HepG2 (cell line): ENCODE results near the gene MADD. TPM values are rescaled to one million over a fixed set of nuclear protein-coding genes. Genes with fewer than 3 reads are reported as not detected.

Experiments
- AKAP8 ChIP-seq: sonication (generic); formaldehyde crosslinking; IDR thresholded peaks from 2 replicates; pipeline ENCODE4 v1.5.1; 2020; ENCODE audit warnings: mild to moderate bottlenecking, missing genetic modification reagents
- ETV5 ChIP-seq: IDR thresholded peaks from 2 replicates; pipeline ENCODE4 v1.6.1; 2018; ENCODE audit warnings: missing biosample characterization, missing genetic modification reagents, inconsistent platforms, borderline replicate concordance
- HDAC1 ChIP-seq: sonication (generic); formaldehyde crosslinking; IDR thresholded peaks from 2 replicates; pipeline ENCODE4 v1.5.1; 2020; ENCODE audit warnings: mild to moderate bottlenecking, missing genetic modification reagents
- HHEX ChIP-seq: IDR thresholded peaks from 2 replicates; pipeline ENCODE4 v1.6.1; 2016; ENCODE audit warnings: control low read depth
- NFIC ChIP-seq: IDR thresholded peaks from 2 replicates; pipeline ENCODE4 v1.6.1; 2012; ENCODE audit warnings: mild to moderate bottlenecking, low read length, inconsistent platforms
- polyA plus RNA-seq, 8 experiments: library from polyadenylated mRNA; depleted of rRNA in 3 of 8; stranded (reverse) in 7 of 8; unstranded in 1 of 8; fragments of >200 nt; fragmentation: Illumina TruSeq in 4 of 8; extraction: Trizol in 4 of 8; gene quantifications; 2 replicates each; pipeline versions ENCODE4 v1.2.1 to v1.2.3, GENCODE V29; 2011 to 2016; ENCODE audit warnings: low read depth in 4 of 8, missing spikeins in 1 of 8, mixed read lengths in 1 of 8; ENCODE audit not compliant: insufficient read depth in 1 of 8
- total RNA-seq, 5 experiments: library from RNA; depleted of rRNA; stranded (reverse); fragments of >200 nt; fragmentation: Illumina TruSeq; extraction: Trizol; gene quantifications; 2 replicates each; pipeline ENCODE4 v1.2.3, GENCODE V29; 2016; ENCODE audit warnings: low read depth in 1 of 5
- TF ChIP-seq, protein P1 (sequence below): sonication (generic); formaldehyde crosslinking; IDR thresholded peaks from 2 replicates; pipeline ENCODE4 v1.4.0; 2020; ENCODE audit warnings: missing genetic modification reagents, borderline replicate concordance
- TF ChIP-seq, protein P2 (sequence below): sonication (generic); formaldehyde crosslinking; IDR thresholded peaks from 2 replicates; pipeline ENCODE4 v1.4.0; 2020; ENCODE audit warnings: mild to moderate bottlenecking, missing genetic modification reagents, borderline replicate concordance
- TF ChIP-seq, protein P3 (sequence below): sonication (generic); formaldehyde crosslinking; IDR thresholded peaks from 2 replicates; pipeline ENCODE4 v1.5.1; 2020; ENCODE audit warnings: mild to moderate bottlenecking, missing genetic modification reagents, borderline replicate concordance
- TF ChIP-seq, protein P4 (sequence below): IDR thresholded peaks from 2 replicates; pipeline ENCODE4 v1.4.0; 2020; ENCODE audit warnings: mild to moderate bottlenecking, missing genetic modification reagents

Gene MADD
- total and polyA plus RNA-seq, 2 of the 13 experiments (the other 11 are each of a cell fraction or from before 2014, with no cell fraction given), result 18.0 to 29.2 TPM

DNA sequence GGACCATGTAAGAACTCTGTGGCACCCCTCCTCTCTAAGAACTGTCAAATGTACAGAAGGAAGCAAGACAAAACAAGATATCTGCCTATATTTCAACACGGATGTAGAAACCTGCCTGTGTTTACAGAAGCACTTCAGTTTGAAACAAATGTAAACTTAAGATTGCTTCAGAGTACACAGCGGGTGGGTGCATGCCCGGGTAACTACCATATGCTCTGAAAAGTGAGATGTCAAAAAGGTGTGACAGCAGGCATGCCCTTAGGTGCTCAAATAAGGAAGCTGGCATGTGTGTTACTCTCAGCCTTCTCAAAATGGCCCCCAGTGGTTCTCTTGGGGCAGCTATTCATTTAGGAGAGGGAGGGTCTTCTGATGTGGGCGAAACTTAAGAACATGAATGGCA is 26.5 kb upstream of the MADD start (continued):
- TF ChIP-seq, protein P1, sequence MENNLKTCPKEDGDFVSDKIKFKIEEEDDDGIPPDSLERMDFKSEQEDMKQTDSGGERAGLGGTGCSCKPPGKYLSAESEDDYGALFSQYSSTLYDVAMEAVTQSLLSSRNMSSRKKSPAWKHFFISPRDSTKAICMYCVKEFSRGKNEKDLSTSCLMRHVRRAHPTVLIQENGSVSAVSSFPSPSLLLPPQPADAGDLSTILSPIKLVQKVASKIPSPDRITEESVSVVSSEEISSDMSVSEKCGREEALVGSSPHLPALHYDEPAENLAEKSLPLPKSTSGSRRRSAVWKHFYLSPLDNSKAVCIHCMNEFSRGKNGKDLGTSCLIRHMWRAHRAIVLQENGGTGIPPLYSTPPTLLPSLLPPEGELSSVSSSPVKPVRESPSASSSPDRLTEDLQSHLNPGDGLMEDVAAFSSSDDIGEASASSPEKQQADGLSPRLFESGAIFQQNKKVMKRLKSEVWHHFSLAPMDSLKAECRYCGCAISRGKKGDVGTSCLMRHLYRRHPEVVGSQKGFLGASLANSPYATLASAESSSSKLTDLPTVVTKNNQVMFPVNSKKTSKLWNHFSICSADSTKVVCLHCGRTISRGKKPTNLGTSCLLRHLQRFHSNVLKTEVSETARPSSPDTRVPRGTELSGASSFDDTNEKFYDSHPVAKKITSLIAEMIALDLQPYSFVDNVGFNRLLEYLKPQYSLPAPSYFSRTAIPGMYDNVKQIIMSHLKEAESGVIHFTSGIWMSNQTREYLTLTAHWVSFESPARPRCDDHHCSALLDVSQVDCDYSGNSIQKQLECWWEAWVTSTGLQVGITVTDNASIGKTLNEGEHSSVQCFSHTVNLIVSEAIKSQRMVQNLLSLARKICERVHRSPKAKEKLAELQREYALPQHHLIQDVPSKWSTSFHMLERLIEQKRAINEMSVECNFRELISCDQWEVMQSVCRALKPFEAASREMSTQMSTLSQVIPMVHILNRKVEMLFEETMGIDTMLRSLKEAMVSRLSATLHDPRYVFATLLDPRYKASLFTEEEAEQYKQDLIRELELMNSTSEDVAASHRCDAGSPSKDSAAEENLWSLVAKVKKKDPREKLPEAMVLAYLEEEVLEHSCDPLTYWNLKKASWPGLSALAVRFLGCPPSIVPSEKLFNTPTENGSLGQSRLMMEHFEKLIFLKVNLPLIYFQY (CRISPR knock-in tag), result no peak
- TF ChIP-seq HHEX (CRISPR knock-in tag) (0 out of 2 replicates have a peak, but pooled peaks have one; percentile 40), AKAP8 (no peak), HDAC1 (CRISPR knock-in tag) (0 out of 2 replicates have a peak, but pooled peaks have one; percentile 58), ETV5 (peak; percentile 39; the same call in 1 of the 2 replicates), NFIC (0 out of 2 replicates have a peak, but pooled peaks have one; percentile 24)
- TF ChIP-seq, protein P2, sequence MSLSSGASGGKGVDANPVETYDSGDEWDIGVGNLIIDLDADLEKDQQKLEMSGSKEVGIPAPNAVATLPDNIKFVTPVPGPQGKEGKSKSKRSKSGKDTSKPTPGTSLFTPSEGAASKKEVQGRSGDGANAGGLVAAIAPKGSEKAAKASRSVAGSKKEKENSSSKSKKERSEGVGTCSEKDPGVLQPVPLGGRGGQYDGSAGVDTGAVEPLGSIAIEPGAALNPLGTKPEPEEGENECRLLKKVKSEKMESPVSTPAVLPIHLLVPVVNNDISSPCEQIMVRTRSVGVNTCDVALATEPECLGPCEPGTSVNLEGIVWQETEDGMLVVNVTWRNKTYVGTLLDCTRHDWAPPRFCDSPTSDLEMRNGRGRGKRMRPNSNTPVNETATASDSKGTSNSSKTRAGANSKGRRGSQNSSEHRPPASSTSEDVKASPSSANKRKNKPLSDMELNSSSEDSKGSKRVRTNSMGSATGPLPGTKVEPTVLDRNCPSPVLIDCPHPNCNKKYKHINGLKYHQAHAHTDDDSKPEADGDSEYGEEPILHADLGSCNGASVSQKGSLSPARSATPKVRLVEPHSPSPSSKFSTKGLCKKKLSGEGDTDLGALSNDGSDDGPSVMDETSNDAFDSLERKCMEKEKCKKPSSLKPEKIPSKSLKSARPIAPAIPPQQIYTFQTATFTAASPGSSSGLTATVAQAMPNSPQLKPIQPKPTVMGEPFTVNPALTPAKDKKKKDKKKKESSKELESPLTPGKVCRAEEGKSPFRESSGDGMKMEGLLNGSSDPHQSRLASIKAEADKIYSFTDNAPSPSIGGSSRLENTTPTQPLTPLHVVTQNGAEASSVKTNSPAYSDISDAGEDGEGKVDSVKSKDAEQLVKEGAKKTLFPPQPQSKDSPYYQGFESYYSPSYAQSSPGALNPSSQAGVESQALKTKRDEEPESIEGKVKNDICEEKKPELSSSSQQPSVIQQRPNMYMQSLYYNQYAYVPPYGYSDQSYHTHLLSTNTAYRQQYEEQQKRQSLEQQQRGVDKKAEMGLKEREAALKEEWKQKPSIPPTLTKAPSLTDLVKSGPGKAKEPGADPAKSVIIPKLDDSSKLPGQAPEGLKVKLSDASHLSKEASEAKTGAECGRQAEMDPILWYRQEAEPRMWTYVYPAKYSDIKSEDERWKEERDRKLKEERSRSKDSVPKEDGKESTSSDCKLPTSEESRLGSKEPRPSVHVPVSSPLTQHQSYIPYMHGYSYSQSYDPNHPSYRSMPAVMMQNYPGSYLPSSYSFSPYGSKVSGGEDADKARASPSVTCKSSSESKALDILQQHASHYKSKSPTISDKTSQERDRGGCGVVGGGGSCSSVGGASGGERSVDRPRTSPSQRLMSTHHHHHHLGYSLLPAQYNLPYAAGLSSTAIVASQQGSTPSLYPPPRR (CRISPR knock-in tag), result peak; percentile 22; the same call in 1 of the 2 replicates
- TF ChIP-seq, protein P3, sequence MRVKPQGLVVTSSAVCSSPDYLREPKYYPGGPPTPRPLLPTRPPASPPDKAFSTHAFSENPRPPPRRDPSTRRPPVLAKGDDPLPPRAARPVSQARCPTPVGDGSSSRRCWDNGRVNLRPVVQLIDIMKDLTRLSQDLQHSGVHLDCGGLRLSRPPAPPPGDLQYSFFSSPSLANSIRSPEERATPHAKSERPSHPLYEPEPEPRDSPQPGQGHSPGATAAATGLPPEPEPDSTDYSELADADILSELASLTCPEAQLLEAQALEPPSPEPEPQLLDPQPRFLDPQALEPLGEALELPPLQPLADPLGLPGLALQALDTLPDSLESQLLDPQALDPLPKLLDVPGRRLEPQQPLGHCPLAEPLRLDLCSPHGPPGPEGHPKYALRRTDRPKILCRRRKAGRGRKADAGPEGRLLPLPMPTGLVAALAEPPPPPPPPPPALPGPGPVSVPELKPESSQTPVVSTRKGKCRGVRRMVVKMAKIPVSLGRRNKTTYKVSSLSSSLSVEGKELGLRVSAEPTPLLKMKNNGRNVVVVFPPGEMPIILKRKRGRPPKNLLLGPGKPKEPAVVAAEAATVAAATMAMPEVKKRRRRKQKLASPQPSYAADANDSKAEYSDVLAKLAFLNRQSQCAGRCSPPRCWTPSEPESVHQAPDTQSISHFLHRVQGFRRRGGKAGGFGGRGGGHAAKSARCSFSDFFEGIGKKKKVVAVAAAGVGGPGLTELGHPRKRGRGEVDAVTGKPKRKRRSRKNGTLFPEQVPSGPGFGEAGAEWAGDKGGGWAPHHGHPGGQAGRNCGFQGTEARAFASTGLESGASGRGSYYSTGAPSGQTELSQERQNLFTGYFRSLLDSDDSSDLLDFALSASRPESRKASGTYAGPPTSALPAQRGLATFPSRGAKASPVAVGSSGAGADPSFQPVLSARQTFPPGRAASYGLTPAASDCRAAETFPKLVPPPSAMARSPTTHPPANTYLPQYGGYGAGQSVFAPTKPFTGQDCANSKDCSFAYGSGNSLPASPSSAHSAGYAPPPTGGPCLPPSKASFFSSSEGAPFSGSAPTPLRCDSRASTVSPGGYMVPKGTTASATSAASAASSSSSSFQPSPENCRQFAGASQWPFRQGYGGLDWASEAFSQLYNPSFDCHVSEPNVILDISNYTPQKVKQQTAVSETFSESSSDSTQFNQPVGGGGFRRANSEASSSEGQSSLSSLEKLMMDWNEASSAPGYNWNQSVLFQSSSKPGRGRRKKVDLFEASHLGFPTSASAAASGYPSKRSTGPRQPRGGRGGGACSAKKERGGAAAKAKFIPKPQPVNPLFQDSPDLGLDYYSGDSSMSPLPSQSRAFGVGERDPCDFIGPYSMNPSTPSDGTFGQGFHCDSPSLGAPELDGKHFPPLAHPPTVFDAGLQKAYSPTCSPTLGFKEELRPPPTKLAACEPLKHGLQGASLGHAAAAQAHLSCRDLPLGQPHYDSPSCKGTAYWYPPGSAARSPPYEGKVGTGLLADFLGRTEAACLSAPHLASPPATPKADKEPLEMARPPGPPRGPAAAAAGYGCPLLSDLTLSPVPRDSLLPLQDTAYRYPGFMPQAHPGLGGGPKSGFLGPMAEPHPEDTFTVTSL (CRISPR knock-in tag), result peak; percentile 69; the same call in 1 of the 2 replicates
- TF ChIP-seq, protein P4, sequence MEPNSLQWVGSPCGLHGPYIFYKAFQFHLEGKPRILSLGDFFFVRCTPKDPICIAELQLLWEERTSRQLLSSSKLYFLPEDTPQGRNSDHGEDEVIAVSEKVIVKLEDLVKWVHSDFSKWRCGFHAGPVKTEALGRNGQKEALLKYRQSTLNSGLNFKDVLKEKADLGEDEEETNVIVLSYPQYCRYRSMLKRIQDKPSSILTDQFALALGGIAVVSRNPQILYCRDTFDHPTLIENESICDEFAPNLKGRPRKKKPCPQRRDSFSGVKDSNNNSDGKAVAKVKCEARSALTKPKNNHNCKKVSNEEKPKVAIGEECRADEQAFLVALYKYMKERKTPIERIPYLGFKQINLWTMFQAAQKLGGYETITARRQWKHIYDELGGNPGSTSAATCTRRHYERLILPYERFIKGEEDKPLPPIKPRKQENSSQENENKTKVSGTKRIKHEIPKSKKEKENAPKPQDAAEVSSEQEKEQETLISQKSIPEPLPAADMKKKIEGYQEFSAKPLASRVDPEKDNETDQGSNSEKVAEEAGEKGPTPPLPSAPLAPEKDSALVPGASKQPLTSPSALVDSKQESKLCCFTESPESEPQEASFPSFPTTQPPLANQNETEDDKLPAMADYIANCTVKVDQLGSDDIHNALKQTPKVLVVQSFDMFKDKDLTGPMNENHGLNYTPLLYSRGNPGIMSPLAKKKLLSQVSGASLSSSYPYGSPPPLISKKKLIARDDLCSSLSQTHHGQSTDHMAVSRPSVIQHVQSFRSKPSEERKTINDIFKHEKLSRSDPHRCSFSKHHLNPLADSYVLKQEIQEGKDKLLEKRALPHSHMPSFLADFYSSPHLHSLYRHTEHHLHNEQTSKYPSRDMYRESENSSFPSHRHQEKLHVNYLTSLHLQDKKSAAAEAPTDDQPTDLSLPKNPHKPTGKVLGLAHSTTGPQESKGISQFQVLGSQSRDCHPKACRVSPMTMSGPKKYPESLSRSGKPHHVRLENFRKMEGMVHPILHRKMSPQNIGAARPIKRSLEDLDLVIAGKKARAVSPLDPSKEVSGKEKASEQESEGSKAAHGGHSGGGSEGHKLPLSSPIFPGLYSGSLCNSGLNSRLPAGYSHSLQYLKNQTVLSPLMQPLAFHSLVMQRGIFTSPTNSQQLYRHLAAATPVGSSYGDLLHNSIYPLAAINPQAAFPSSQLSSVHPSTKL (CRISPR knock-in tag), result peak; percentile 77
